Measurements from ENCODE around the gene LRPAP1.
"Not testable (repeated sequence)": the region's sequence is repeated elsewhere in the genome, so short reads cannot be mapped to it uniquely, and the experiment has no call there.

DNA sequence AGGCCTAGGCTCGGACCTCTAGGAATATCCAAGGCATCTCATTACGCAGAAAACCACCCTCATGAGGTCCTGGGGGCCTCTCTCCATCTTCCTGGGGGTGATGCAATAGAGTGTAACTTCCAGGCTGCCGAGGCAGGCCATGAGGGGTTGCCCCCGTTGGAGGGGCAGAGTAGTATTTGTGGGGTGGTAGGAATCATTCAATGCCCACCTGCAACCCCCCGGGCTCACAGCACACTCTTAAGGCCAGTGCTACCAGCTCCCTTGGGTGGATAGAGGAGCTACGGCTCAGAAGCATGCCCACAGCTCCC, 17.4 kb upstream of the LRPAP1 start:
- not testable (repeated sequence) for TF ChIP-seq POLR2AphosphoS5 (IDR thresholded peaks at IDR 0.05); TAF1 (IDR thresholded peaks at IDR 0.05; ENCODE audit: low read depth)
- TF ChIP-seq, protein P1, sequence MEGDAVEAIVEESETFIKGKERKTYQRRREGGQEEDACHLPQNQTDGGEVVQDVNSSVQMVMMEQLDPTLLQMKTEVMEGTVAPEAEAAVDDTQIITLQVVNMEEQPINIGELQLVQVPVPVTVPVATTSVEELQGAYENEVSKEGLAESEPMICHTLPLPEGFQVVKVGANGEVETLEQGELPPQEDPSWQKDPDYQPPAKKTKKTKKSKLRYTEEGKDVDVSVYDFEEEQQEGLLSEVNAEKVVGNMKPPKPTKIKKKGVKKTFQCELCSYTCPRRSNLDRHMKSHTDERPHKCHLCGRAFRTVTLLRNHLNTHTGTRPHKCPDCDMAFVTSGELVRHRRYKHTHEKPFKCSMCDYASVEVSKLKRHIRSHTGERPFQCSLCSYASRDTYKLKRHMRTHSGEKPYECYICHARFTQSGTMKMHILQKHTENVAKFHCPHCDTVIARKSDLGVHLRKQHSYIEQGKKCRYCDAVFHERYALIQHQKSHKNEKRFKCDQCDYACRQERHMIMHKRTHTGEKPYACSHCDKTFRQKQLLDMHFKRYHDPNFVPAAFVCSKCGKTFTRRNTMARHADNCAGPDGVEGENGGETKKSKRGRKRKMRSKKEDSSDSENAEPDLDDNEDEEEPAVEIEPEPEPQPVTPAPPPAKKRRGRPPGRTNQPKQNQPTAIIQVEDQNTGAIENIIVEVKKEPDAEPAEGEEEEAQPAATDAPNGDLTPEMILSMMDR (IDR thresholded peaks at IDR 0.05; ENCODE audit: poor library complexity, severe bottlenecking): not testable (repeated sequence)
